C4-2B (cell line): Measurements from ENCODE around the gene ACADSB.

ENCODE experiments used
- CTCF ChIP-seq: fragments of 450-650 bp; conservative IDR thresholded peaks from 2 replicates; pipeline ENCODE4 v1.5.1; 2017; ENCODE audit warnings: mild to moderate bottlenecking
- ZFX ChIP-seq: fragments of 450-650 bp; IDR thresholded peaks from 2 replicates; pipeline ENCODE4 v1.6.1; 2017

DNA sequence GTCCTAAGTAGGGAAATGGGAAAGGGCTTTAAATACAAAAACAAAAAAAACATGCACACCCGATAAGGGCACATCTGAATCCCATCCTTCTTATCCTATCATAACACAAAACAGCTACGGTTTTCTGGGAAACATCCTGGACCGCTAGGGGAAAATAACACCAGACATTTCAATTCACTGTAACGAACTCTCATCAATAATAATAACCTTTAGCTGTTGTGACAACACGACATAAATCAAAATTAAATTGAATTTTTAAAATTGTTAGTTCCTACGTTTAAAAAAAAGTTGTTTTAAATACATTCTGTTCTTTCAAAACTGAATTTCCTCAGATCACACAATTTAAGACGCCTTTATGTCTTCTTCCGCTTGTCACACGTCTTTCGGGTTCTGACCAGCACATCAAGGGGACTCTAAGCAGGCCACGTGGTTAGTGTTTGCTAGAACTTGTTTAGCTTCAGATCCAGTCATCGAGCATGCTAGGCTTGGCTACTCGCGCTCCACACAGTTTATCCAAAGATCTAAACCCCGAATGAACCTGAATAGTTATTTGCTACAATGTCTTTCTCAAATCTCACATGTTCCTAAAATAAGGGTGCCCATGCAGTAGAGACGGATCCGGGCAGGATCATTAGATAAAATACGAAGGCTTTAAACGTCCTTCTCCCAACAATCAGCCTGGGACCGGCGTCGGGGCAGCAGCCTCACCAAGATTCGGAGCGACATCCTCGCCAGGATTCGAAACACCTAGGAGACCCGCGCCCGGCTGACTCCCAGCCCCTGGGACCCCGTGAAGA is 1.1 kb upstream of the ACADSB start:
- TF ChIP-seq CTCF (no peak; the same call in 1 of the 2 replicates), ZFX (no peak)
